Measurements from ENCODE around the gene HLA-DPB1.
"Not testable (repeated sequence)": the region's sequence is repeated elsewhere in the genome, so short reads cannot be mapped to it uniquely, and the experiment has no call there.

The HLA-DPB1 gene

DNA sequence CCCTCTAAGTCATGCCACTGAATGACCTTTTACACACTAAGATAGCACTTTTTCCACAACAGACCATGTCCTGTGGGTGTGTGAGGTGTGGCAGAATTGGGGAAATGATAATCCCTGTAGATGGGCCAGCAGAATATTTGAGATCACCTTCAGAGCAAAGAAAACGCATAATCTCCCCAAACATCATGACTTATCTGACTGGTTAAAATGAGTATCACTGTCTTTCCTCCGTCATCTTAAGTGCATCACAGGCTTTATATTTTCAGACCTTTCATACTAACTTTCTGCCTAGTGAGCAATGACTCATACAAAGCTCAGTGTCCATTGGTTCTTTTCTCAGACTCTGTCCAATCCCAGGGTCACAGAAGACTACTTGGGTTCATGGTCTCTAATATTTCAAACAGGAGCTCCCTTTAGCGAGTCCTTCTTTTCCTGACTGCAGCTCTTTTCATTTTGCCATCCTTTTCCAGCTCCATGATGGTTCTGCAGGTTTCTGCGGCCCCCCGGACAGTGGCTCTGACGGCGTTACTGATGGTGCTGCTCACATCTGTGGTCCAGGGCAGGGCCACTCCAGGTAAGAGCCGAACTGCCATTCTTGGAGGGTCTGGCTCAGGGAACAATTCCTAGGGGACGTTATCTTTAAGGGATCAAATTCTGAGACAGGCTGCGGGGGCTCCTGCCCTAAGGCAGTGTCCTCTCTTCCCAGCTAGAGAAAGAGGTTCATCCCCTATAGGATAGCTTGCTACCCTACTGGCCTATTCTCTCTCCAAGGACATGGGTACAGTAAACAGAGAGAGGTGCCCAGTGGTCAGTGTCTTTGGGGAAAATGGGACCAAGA is at the start of gene HLA-DPB1:
HLA-DPB1 (plus strand) TSS at position 423 of the 838 bp plus-strand sequence; CDS start at position 475, 52 bp downstream.
- peak; percentile 65 for DNase-seq (ENCODE audit: low spot score)

DNA sequence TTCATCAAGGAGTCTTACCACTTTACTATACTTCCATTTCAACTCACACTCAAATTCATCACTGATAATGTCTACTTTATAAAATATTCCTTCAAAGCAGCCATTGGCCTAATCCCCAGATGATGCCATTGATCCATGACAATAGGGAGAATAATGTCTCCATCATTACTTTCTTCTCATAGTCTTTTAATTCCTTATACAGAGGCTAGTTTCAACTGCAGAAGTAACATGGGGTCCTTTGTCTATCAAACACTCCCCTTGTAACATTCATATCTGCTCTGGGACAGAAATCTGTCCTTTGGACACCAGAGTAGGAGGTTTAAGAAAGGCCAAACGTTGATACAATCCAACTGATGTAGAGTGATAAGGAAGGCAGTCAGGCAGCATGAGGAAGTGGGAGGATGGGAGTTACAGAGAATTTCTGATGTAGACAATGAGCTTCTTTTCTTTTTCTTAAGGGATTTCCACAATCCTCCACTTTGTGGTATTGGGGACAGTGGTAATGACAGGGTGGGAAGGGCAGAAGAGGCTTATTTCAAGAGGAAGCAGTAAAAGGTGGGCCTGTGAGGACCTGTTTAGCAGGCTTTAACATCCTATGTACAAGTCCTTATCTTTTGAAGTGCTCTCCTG is 47.5 kb upstream of the HLA-DPB1 start:
- DNase-seq (ENCODE audit: low spot score) = no peak

DNA sequence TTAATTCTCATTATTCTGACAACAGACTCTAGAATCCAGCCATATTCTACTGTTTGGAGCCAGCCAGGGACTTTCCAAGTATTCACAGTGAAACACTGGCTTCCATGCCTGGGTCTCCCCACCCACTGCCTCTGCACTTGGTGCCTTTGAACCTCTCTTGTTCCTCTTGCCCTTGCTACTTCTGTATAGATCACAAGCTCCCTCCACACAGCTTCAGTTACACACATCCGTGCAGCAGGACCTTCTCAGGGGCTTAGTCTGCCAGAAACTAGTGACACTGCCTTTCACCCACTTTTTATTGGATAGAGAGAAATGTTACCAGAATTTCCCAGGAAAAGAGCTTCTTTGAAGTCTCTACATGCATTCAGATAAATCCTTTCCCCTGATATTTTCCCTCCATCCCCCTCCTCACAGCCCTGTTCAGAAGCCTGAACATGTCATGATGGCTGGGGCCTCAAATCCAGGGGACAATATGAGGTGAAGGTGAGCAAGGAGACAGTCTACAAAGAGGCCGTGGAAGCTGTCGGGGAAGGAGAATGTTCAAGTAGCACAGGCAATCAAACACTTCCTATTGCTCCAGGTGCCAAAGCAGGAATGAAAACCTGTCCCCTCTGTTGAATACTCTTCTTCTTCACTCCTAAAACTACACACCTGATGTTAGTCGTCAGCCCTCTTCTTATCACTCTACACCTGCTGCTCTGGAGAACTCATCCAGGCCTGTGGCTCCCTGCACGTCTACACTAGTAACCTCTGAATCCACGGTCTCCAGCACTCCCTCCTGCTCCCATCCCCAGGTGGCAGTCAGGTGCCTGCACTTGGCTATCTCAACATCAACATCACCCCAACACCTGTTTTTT is 46.2 kb upstream of the HLA-DPB1 start:
- no peak for DNase-seq (ENCODE audit: low spot score)

DNA sequence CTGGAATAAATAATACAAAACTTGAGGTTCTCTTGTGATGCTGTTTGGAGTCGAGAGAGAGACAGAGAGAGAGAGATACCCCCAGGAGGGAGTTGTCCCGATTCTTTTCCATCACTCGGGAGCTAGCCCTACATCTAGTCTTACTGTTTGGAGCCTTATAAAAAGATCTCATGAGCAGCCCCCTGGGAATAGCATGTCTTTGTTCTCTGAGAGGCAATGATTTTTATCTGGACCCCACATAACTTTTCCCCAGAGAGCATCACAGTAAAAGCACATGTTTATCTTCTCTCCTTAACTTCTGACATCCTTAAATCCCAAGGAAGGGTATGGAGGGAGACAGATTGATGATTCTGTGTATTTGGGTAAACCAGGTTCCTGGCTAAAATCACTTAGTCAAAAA is 45.5 kb upstream of the HLA-DPB1 start:
- DNase-seq (ENCODE audit: low spot score) = no peak

DNA sequence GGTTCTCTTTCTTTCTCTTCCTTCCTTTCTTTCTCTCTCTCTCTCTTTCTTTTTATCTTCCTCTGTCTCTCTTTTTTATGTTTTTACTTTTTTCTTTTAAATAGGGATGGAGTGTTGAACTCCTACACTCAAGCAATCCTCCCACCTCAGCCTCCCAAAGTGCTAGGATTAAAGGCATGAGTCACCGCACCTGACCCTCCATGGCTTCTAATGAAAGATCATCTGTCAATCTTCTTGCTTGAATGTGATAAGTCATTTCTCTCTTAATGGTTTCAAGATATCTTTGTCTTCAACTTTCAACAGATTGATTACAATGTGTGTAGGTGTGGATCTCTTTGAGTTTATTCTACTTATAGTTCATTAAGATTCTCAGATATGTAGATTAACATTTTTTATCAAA is 41.2 kb upstream of the HLA-DPB1 start:
- DNase-seq (ENCODE audit: low spot score) = no peak

DNA sequence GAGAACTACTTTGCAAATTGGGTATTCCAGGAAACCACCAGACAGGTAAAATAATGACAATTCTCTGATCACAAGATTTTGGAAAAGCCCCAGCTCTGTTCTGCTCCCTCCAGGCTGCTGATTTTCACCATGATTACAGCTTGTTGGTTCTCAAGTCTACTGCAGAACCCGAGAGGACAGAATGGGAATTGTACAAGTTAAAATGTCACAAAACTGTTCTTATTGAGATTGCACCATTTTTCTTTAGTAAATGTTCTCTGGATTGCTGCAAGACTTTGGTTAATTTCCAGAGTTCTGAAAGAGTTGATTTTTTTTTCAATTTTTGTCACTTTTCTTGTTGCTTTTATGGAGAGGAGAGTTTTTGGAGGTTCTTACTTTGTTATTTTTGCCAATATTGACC is 39.3 kb upstream of the HLA-DPB1 start:
- DNase-seq (ENCODE audit: low spot score) = no peak

DNA sequence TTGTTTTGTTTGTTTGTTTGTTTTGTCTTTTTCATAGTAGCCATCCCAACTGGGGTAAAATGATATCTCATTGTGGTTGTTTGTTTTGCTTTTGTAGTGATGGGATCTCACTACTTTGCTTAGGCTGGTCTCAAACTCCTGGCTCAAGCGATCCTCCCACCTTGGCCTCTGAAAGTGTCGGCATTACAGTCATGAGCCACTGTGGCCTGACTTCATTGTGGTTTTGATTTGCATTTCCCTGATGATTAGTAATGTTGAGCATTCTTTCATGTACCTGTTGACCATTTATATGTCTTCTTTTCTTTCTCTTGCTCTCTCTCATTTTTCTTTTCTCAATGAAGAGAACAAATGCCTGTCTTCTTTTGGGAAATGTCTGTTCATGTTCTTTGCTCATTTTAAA is 35.6 kb upstream of the HLA-DPB1 start:
- DNase-seq (ENCODE audit: low spot score) = no peak

DNA sequence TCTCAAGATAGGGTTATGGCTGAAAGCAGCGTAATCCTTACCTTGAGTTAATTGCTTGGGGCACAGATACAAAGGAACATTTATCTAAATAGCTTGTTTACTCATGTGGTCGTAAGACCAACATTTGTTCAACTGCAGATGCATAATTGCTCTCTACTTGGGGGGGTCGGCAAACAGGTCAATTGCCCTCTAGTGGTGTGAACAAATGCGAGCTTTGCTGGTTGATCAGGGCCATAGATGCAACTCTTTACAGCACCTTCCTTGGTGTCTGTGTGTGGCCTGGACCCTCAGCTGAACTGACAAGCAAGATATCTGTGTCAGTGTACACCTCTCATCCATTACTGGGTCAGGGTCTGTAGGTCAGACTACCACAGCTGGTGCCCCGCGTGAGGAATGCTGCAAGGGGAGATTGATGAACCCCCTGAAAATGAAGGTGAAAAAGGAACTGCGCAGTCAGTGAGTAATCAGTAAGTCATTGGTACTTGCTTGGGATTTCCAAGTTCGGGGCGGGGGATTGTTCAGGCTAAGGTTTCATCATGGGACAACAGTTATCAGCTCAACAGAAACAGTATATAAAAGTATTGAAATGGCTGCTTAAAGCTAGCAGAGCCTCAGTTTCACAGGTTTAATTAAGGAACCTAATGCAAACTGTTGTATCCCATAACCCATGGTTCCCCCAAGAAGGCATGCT is 26.3 kb upstream of the HLA-DPB1 start:
- no peak for DNase-seq (ENCODE audit: low spot score)

DNA sequence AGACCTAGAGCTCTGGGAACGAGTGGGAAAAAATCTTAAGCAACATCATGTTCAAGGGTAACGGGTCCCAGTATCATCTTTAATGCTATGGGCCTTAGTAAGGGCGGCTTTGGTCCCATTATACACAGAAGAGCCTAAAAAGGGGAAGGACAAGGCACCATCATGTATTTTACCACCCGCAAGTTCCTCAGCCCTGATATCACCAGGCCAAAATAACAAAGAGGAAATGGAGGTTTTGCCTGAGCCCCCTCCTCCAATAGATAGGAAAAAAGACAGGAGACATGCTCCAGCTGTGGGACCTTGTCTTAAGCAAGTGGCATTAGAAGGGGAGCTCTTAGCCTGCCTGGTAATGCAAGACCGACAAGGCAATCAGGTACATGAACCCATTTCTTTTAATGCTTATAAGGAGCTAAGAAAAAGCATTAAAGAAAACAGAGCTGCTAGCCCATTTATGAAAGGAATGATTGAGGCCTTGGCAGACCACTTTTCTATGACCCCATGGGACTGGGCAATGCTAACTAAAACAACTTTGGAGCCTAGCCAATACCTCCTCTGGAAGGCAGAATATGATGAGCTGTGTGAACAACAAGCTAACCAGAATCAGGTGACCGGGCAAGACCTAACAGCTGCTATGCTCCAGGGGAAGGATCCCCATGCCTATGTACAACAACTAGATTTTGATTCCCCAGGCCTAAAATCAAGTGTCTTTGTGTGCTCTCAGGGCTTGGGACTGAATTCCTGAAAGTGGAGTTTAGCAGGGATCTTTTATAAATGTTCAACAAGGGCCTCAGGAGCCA is 25.6 kb upstream of the HLA-DPB1 start:
- no peak for DNase-seq (ENCODE audit: low spot score)

DNA sequence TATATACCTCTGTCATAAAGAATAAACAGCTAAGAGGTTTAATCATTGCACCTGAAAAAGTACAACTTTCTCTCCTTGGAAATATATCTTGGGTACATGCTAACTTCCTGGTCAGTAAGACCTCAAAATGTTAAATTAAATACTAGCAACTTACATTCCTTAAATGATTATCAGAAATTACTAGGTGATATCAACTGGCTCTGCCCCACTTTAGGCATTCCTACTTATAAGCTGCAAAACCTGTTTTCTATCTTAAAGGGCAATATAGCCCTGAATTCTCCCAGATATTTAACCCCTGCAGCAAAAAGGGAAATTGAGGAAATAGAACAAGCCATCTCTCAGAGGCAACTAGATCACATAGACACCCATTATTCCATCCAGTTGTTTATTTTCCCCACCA is 23.2 kb upstream of the HLA-DPB1 start:
- no peak for DNase-seq (ENCODE audit: low spot score)

DNA sequence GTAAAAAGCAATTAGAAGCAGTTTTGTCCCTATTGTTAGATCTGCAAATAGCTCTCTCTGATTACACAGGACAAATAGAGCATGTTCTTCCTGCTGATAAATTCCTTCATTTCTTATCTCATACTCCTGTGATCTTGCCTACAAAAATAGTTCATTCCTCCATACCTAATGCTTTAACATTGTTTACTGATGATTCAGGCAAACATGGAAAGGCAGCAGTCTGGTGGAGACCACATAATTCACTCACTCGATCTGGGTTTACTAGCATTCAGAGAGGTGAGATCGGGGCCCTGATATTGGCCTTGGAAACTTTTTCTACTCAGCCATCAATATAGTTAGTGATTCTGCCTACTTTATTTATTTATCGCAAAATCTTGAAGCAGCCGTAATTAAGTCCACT is 22.6 kb upstream of the HLA-DPB1 start:
- no peak for DNase-seq (ENCODE audit: low spot score)

DNA sequence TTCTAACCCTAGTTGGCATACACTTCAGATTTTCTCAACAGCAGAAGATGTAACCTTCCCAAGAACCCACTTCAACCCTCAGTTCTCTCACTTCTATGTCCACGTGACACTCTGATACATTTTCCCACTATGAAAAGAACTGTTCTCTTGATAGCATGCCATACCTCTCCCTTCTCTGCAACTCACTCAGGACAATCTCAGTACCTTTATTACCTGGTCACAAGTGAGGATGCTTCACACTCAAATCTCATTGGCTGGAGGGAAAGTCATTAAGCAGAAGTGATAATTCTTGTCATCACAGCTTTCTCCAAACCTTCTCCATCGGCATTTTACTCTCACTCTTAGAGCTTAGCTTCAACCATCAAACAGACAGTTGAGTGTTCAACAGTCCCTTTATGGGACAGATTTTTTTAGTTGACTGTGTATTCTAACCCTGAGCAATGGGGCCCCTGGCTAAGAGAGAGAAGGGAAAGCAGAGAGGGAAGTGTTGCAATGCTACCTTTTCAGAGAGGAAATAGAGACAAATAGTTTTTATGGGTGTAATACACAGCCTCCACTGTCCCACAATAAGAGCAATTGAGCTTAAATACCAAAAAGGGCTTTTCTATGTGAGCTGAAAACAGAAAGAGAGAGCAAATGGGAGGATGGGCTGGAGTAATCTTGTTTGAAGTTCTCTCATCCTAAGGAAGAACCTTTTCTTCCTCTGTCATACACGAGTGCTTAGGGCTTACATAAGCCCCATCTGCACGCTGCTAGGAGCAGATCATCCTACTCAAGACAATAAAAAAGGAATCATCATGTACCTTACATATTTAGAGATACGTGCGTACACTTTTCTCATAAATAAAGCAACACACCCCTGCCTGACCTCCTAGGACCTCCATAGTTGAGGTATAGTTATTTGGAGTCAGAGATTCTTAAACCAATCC is 18.3 kb upstream of the HLA-DPB1 start:
- no peak for DNase-seq (ENCODE audit: low spot score)

DNA sequence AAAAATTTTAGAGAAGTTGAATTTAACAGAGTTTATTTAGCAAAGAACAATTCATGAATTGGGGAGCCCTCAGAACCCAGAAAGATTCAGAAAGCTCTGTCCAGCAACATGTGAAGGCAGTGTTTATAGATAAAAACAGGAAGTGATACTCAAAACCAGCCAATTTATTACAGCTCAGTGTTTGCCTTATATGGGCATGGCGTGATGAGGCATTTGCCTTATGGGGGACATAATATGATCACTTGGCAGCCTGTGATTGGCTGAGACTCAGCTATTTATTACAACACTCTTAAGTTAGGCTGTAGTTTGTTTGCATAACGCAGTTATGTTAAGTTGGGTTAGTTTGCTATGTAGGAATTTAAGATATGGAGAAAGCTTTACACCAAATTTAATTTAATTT is 13.8 kb upstream of the HLA-DPB1 start:
- DNase-seq (ENCODE audit: low spot score) = peak; percentile 55

DNA sequence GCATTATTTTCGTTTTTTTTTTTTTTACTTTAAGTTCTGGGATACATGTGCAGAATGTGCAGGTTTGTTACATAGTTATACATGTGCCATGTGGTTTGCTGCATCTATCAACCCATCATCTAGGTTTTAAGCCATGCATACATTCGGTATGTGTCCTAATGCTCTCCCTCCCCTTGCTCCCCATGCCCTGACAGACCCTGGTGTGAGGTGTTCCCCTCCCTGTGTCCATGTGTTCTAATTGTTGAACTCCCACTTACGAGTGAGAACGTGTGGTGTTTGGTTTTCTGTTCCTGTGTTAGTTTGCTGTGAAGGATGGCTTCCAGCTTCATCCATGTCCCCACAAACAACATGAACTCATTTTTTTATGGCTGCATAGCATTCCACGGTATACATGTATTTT is 12.4 kb upstream of the HLA-DPB1 start:
- DNase-seq (ENCODE audit: low spot score) = not testable (repeated sequence)

DNA sequence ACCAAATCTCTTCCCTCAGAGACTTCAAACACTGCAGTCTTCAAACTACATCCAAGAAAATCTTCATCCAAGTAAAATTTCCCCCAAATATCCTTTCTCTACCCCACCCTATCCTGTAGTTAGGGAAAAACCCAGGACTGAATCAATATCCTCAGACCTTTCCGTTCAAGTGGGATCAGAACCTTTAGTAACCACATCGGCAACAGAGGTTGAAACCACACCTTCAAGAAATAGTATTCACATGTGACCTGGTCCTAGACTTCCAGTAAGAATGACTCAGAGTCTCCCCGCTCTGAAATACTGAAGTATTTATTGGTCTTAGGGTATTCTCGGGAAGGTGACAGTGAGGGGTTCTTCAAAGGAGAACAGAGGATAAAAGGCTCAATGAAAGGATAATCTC is 11.1 kb upstream of the HLA-DPB1 start:
- no peak for DNase-seq (ENCODE audit: low spot score)

DNA sequence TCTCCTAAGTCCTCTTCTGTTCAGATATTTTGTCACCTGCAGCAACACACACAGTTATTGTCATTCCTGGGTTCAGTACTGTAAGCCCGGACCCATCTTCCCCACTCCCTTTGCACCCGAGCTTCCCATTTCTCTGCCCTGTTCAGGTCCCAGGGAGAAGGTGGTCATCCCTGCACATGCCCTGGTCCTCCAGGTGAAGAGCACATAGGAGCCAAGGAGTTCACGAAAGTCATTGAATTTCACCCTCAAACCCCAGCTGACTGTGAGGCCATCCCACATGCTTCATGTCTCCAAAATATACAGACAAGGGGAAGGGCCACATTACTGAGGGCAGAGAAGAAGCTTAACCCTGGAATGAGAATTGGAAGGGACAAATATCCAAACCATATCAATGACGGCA is 10.5 kb upstream of the HLA-DPB1 start:
- DNase-seq (ENCODE audit: low spot score) = no peak

DNA sequence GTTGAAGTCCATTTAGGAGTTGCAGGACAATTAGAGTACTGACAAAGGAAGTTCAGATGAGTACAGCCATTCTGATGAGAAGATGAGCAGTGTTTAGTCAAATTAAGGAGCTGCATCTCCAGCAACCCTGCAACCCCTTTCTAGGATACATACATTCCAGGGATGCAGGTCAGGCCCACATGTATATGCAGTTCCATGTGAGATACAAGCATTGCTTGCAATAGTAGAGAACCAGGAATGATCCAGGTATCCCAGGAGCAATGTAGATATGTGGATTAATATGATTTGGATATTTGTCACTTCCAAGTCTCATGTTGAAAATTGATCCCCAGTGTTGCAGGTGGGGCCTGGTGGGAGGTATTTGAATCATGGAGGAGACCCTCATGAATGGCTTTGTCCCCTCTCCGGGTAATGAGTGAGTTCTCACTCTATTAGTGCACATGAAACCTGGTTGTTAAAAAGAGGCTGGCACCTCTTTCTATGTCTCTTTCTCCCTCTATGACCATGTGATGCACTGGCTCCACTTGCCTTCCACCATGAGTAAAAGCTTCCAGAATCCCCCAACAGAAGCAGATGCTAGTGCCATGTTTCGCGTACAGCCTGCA is 8.8 kb upstream of the HLA-DPB1 start:
- no peak for DNase-seq (ENCODE audit: low spot score)

DNA sequence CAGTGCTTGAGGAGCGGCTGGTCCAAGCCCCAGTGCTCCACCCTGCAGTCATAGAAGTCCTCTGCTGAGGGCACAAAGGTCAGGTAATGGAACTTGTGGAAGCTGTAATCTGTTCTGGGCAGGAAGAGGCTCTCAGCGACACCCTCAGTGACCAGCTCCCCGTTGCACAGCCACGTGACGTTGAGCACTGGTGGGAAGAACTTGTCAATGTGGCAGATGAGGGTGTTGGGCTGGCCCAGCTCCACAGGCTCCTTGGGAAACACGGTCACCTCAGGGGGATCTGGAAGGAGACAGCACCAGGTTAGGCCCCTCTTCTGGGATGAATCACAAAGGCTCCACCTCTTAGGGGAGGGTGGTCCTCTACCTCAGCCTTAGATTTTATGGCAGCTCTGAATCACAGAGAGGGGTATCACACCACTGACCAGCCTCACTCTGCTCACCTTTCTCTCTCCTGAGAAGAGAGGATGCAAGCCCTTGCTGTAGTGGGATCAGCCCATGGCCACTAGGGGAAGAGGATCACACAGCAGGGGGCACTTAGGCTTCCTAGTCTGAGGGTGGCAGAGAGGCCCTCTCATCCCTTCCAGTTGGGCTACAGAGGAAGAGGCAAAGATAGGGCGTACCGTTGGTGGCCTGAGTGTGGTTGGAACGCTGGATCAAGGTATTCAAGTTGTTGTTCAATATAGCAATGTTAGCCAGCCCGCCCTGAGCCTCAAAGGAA is 6.6 kb upstream of the HLA-DPB1 start:
- no peak for DNase-seq (ENCODE audit: low spot score)

DNA sequence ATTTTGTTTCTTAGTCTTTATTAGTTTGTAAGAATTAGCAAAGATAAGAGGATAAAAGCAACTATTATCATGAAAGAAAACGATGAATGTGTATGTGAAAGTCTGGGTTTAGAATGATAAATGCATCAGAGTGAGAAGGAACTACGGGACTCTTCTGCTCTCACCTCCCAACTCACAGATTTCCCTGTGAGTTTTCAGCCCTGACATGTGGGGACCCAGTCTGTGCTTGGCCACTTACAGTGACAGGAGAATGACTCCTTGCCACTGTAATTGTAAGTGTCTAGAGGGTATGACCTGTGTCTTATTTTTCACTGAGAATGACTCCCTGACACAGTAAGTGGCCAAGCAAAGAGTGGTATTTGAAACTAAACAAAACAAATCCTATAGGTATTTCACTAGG is 4.9 kb upstream of the HLA-DPB1 start:
- DNase-seq (ENCODE audit: low spot score) = no peak

All from RKO (cell line).